ENCODE data around the gene FXYD4.

DNA sequence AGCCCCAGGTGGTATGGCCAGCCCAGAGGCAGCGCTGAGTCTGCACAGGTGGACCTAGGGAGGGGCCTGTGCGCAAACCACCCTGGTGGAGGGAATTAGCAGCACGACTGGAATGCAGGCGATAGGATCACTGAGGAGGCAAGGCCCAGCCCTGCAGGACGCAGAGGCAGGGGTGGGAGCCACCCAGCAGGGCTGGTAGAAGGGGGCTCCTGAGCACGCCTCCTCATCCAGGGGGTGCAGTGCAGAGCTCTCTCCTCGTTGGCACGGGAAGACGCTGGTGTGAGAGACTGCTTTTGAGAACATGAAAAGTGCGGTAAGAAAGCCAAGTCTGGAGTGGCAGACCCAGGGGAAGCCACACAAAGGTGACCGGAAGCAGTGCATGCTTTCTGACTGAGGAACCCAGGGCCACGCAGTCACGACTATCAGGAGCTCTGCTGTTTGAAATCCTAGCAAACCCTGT, 6.0 kb downstream of the FXYD4 start:
- no peak for TF ChIP-seq EZH2 (IDR thresholded peaks at IDR 0.05; ENCODE audit: low read length)
- TF ChIP-seq, protein P1, sequence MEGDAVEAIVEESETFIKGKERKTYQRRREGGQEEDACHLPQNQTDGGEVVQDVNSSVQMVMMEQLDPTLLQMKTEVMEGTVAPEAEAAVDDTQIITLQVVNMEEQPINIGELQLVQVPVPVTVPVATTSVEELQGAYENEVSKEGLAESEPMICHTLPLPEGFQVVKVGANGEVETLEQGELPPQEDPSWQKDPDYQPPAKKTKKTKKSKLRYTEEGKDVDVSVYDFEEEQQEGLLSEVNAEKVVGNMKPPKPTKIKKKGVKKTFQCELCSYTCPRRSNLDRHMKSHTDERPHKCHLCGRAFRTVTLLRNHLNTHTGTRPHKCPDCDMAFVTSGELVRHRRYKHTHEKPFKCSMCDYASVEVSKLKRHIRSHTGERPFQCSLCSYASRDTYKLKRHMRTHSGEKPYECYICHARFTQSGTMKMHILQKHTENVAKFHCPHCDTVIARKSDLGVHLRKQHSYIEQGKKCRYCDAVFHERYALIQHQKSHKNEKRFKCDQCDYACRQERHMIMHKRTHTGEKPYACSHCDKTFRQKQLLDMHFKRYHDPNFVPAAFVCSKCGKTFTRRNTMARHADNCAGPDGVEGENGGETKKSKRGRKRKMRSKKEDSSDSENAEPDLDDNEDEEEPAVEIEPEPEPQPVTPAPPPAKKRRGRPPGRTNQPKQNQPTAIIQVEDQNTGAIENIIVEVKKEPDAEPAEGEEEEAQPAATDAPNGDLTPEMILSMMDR (optimal IDR thresholded peaks at IDR 0.05 in 1 of 3, IDR thresholded peaks at IDR 0.05 in 1 of 3, conservative IDR thresholded peaks at IDR 0.05 in 1 of 3; ENCODE audit: extremely low read depth in 1 of 3, insufficient read depth in 2 of 3, low read length in 3 of 3), result peak; percentile 28 to 48 (median 37)
